Measurements from ENCODE around the gene CD96.
"Not testable (repeated sequence)": the region's sequence is repeated elsewhere in the genome, so short reads cannot be mapped to it uniquely, and the experiment has no call there.

CD96 gene

GRCh38 chr3:111629018-111629417 lies 87.0 kb downstream of the CD96 start:
- not testable (repeated sequence) for DNase-seq

- not testable (repeated sequence) for DNase-seq
These were observed 88.6 kb downstream of the CD96 start for GRCh38 chr3:111630638-111631037.

- DNase-seq, result no peak
These were observed 93.4 kb downstream of the CD96 start for GRCh38 chr3:111635403-111635802.

GRCh38 chr3:111636366-111636885 lies 94.4 kb downstream of the CD96 start:
- DNase-seq, result no peak

GRCh38 chr3:111639316-111639715 lies 97.3 kb downstream of the CD96 start:
- DNase-seq, result no peak

- no peak for DNase-seq
These were observed 107.1 kb downstream of the CD96 start for GRCh38 chr3:111648991-111649579.

GRCh38 chr3:111650378-111651275 lies 108.6 kb downstream of the CD96 start:
- no peak for DNase-seq

- DNase-seq, result no peak
These were observed 110.6 kb downstream of the CD96 start for GRCh38 chr3:111652492-111653180.

- no peak for DNase-seq
These were observed 111.8 kb downstream of the CD96 start for GRCh38 chr3:111653766-111654165.

GRCh38 chr3:111662012-111662411 lies 120.0 kb downstream of the CD96 start:
- DNase-seq, result no peak

- no peak for DNase-seq
These were observed 120.9 kb downstream of the CD96 start for GRCh38 chr3:111662907-111663306.

GRCh38 chr3:111666041-111666735 lies 124.2 kb downstream of the CD96 start:
- DNase-seq, result no peak

GRCh38 chr3:111667170-111667569 lies 125.2 kb downstream of the CD96 start:
- no peak for DNase-seq

- DNase-seq, result no peak
These were observed 125.7 kb downstream of the CD96 start for GRCh38 chr3:111667621-111668239.

GRCh38 chr3:111668326-111668725 lies 126.3 kb downstream of the CD96 start:
- DNase-seq, result no peak

- no peak for DNase-seq
These were observed 127.0 kb downstream of the CD96 start for GRCh38 chr3:111668888-111669488.

GRCh38 chr3:111669926-111670630 lies 128.1 kb downstream of the CD96 start:
- DNase-seq, result no peak

- DNase-seq, result not testable (repeated sequence)
These were observed 130.5 kb downstream of the CD96 start for GRCh38 chr3:111672461-111672860.

- no peak for DNase-seq
These were observed 133.8 kb downstream of the CD96 start for GRCh38 chr3:111675846-111676210.

- DNase-seq, result no peak
These were observed 134.4 kb downstream of the CD96 start for GRCh38 chr3:111676211-111677006.
